ENCODE data around the gene GPR153.
"Not testable (repeated sequence)": the region's sequence is repeated elsewhere in the genome, so short reads cannot be mapped to it uniquely, and the experiment has no call there.

GPR153 gene

DNA sequence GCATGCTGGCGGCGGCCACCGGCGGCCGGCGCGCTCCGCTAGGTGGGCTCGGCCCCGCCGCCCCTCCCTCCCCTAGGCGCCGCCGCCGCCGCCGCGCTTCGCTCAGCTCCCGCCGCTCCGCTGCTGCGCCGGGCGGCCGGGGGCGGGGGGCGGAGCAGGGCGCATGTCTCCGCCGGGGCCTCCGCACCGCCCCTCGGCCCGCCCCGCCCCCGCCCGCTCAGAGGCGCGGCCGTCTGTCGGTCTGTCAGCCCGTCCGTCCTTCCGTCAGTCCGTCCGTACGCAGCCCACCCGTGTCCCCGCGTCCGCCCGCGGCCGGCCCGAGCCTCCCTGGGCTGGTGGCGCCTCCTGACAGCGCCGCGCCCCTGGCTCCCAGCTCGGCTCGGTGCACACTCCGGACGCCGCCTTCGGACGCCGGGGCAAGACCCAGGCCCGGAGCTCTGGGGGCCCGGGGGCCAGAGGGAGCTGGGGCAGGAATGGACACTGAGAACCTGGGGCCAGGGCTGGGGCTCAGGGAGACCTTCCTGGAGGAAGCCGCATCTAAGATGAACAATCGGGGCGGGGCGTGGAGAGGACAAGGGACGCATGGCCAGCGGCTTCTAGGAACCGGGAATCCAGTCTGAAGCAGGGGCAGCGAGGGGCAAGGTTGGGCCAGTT lies at the start of gene GPR153:
GPR153 (minus strand) TSS at position 138 of the 654 bp plus-strand sequence. CDS start 6,193 bp downstream, outside the sequence.
- no peak for DNase-seq (ENCODE audit: low read depth)
- in situ Hi-C loops (cut with HindIII; ENCODE audit: low sequenced_read_pairs): loop anchor here (5.0 kb wide), 1 partner anchor 71 kb away; no protein-coding TSS in a partner anchor
- peak within 1 kb of the TSS; percentile 51 for H3K4me3 ChIP-seq (ENCODE audit: low read depth, low read length)
- TF ChIP-seq, protein P1, sequence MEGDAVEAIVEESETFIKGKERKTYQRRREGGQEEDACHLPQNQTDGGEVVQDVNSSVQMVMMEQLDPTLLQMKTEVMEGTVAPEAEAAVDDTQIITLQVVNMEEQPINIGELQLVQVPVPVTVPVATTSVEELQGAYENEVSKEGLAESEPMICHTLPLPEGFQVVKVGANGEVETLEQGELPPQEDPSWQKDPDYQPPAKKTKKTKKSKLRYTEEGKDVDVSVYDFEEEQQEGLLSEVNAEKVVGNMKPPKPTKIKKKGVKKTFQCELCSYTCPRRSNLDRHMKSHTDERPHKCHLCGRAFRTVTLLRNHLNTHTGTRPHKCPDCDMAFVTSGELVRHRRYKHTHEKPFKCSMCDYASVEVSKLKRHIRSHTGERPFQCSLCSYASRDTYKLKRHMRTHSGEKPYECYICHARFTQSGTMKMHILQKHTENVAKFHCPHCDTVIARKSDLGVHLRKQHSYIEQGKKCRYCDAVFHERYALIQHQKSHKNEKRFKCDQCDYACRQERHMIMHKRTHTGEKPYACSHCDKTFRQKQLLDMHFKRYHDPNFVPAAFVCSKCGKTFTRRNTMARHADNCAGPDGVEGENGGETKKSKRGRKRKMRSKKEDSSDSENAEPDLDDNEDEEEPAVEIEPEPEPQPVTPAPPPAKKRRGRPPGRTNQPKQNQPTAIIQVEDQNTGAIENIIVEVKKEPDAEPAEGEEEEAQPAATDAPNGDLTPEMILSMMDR (IDR thresholded peaks at IDR 0.05; ENCODE audit: low read depth, low read length, missing control alignments): no peak

DNA sequence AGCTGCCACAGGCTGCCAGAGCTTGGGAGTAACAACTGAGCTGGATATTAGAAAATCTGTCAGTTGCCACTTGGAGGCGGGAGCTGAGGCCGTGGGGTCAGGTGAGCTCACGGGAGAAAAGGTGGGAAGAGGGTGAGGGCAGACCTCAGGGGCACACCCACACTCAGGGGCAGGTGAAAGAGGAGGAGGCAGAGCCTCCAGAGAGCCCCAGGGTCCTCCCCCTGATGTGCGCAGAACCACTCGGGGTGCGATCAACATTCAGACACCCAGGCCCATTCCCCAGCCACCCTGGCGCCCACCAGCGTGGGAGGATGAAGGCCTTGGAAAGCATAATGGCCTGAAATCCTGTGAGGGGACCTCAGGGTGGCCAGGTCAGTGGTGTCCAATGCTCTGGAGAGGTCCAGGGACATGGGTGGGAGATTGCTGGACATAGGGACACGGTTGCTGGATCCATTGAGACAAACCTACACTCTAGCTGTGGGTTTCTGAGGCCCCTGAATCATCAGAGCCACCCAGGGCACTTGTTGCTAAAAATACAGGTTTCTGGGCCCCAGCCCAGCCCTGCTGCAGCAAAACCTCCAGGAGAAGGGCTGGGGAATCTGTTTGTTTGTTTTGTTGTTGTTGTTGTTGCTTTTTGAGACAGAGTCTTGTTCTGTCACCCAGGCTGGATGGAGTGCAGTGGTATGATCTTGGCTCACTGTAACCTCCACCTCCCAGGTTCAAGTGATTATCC lies 49.4 kb upstream of the GPR153 start:
- in situ Hi-C loops (cut with HindIII; ENCODE audit: low sequenced_read_pairs): no loop called here

DNA sequence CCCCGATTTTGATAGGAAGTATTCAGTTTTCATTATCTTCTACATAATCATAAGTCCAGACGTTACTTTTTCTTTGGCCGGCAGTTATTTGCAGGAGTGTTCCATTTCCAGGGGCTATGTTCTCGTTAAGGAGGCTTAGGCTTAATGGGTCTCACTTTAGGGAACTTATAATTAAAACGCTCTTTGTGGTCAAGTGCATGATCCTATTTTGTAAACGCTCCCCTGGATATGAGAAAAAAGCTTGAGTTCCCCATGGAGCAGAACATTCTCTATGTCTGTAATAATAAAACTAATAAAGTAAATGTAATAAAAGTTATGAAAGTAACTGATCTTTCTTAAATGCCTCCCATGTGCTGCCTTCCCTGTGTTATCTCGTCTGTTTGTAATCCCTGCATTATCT lies 48.7 kb upstream of the GPR153 start:
- H3K4me3 ChIP-seq (ENCODE audit: low read depth, low read length): no peak overlapping the region
- TF ChIP-seq, protein P1 (IDR thresholded peaks at IDR 0.05; ENCODE audit: low read depth, low read length, missing control alignments): no peak
- in situ Hi-C loops (cut with HindIII; ENCODE audit: low sequenced_read_pairs): no loop called here
- no peak for DNase-seq (ENCODE audit: low read depth)

More for the DNA sequence above, 49.4 kb upstream of the GPR153 start:
- H3K4me3 ChIP-seq (ENCODE audit: low read depth, low read length): no peak overlapping the region
- no peak for DNase-seq (ENCODE audit: low read depth)
- TF ChIP-seq, protein P1 (IDR thresholded peaks at IDR 0.05; ENCODE audit: low read depth, low read length, missing control alignments): no peak

DNA sequence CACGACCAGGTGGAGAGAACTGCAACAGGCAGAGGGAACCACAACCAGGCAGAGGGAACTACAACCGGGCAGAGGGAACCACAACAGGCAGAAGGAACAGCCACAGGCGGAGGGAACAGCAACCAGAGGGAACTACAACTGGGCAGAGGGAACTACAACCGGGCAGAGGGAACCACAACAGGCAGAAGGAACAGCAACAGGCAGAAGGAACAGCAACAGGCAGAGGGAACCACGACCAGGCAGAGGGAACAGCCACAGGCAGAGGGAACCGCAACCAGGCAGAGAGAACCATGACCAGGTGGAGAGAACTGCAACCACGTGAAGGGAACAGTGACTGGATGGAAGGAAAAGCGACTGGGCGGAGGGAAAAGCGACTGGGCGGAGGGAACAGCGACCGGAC lies 47.6 kb upstream of the GPR153 start:
- in situ Hi-C loops (cut with HindIII; ENCODE audit: low sequenced_read_pairs): no loop called here
- TF ChIP-seq, protein P1 (IDR thresholded peaks at IDR 0.05; ENCODE audit: low read depth, low read length, missing control alignments): no peak
- H3K4me3 ChIP-seq (ENCODE audit: low read depth, low read length): no peak overlapping the region
- DNase-seq (ENCODE audit: low read depth): no peak

DNA sequence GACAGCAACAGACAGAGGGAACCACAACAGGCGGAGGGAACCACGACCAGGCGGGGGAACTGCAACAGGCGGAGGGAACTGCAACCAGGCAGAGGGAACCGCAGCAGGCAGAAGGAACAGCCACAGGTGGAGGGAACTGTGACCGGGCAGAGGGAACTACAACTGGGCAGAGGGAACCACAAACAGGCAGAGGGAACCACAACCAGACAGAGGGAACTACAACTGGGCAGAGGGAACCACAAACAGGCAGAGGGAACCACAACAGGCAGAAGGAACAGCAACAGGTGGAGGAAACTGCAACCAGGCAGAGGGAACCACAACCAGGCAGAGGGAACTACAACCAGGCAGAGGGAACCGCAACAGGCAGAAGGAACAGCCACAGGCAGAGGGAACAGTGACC lies 46.8 kb upstream of the GPR153 start:
- in situ Hi-C loops (cut with HindIII; ENCODE audit: low sequenced_read_pairs); H3K4me3 ChIP-seq (ENCODE audit: low read depth, low read length); DNase-seq (ENCODE audit: low read depth): not testable (repeated sequence)

DNA sequence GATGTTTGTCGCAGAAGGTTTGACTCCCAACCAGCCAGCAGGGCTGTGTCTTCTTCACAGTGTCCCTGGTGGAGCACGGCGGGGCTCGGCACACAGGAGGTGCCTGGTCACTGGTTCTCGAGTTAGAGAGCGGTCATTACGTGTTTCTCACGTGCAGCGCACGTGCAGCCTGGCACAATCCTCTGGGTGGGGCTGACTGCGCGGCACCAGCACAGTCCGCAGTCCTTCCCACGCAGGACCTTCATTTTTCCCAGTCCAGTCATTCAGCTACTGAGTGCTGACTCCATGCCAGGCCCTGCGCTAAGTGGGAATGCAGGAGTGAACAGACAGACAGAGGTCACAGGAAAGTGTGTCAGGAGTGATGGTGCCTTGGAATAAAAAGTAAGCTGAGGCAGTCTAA lies 46.2 kb upstream of the GPR153 start:
- no peak overlapping the region for H3K4me3 ChIP-seq (ENCODE audit: low read depth, low read length)
- TF ChIP-seq, protein P1 (IDR thresholded peaks at IDR 0.05; ENCODE audit: low read depth, low read length, missing control alignments): no peak
- no peak for DNase-seq (ENCODE audit: low read depth)
- in situ Hi-C loops (cut with HindIII; ENCODE audit: low sequenced_read_pairs): no loop called here

DNA sequence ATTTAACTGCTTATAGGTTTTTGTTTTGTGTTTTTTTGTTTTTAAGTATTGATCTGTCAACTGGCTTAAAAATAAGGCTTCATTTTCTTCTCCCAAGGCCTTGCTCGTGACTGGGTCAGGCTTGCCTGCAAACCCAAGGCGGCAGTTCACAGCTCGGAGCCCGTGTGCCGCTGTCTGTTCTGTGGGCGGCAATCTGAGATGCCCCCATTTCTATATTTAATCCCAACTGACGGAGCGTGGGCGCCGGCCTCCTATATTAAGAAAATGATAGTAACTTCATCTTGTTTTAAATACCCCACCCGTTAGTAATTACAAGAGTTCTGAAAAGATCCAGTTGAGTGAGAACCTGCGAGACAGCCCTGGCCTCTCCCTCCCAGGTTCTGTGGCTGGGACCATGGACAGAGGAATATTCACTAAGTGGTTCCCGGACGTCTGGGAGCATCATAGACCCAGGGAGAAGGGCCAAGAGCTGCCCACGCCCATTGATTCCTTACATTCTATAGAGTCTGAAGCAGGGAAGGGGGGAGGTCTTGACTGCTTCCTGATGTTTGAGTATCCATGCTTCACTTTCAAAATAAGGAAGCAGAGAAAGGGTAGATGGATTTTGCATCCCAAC lies 42.6 kb upstream of the GPR153 start:
- no peak for DNase-seq (ENCODE audit: low read depth)
- TF ChIP-seq, protein P1 (IDR thresholded peaks at IDR 0.05; ENCODE audit: low read depth, low read length, missing control alignments): no peak
- H3K4me3 ChIP-seq (ENCODE audit: low read depth, low read length): no peak overlapping the region
- in situ Hi-C loops (cut with HindIII; ENCODE audit: low sequenced_read_pairs): no loop called here
